ENCODE measurements around the gene AVL9.
"Not testable (repeated sequence)": the region's sequence is repeated elsewhere in the genome, so short reads cannot be mapped to it uniquely, and the experiment has no call there.

The AVL9 gene

GRCh38 chr7:32587411-32587948, 92.2 kb downstream of the AVL9 start:
- DNase-seq (ENCODE audit: low read depth in 2 of 2) = peak; percentile 66 to 71

GRCh38 chr7:32588657-32589056, 93.4 kb downstream of the AVL9 start:
- no peak for DNase-seq (ENCODE audit: low read depth in 2 of 2)

- no peak for DNase-seq (ENCODE audit: low read depth in 2 of 2)
Observed at GRCh38 chr7:32591938-32592337, 96.6 kb downstream of the AVL9 start.

GRCh38 chr7:32592701-32593100, 97.4 kb downstream of the AVL9 start:
- DNase-seq (ENCODE audit: low read depth in 2 of 2) = no peak

DNA sequence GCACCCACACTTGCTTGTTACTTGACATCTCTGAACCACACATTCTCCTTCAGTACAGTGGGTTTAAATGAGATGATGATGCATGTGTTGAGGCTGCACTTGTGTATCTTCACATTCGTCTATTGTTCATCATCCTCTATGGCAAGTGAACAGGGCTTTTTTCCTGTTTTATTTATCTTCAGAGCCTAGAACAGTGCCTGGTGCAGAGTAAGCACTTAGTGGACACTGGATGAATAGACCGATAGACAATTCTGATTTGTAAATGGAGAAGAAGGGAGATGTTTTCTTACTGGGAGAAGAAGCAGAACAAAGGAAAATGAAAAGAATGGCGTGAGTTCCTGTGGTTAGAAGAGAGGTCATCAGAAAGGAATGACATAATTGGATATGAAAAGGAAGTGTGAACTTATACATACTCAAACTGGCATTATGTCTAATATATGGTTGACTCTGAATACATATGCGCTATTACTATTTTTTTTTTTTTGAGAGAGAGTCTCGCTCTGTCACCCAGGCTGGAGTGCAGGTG, 99.7 kb downstream of the AVL9 start:
- DNase-seq (ENCODE audit: low read depth in 2 of 2) = no peak

DNA sequence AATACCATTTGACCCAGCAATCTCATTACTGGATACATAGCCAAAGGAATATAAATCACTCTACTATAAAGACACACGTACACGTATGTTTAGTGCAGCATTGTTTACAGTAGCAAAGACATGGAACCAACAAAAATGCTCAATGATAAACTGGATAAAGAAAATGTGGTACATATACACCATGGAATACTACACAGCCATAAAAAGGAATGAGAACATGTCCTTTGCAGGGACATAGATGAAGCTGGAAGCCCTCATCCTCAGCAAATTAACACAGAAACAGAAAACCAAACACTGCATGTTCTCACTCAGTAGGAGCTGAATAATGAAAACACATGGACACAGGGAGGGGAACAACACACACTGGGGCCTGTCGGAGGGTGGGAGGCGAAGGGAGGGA, 105.9 kb downstream of the AVL9 start:
- DNase-seq (ENCODE audit: low read depth in 2 of 2) = not testable (repeated sequence)

DNA sequence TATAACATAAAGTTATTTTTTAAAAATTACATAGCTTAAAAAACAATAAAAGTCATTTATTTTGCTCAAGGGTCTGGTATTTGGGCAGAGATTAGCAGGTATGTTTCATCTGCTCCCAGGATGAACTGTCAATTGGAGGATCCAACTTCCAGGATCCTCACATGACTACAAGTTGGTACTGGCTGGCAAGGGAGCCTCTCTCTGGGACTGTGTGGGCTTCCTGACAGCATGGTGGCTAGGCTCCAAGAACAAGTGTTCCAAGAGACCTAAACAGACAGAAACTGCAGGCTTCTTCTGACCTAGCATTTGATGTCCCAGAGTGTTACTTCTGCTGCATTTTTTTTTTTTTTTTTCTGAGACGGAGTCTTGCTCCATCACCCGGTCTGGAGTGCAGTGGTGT, 107.2 kb downstream of the AVL9 start:
- DNase-seq (ENCODE audit: low read depth in 2 of 2) = no peak

DNA sequence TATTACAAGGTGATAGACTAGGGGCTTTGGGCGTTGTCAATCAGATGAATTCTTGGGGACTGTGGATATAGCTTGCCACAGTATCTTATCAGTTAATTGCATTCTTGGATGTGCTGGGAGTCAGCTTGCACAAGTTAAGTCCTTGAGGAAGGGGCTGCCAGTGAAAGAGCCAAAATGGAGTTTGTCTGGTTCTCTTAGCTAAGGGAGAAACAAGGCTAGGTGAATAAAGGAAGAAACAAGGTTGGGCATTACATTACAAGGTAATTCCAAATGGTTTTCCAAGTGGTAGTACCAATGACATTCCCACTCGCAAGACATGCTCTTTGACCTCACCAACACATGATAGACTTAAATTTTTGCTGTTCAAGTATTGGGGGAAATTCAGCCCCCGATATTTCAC, 108.2 kb downstream of the AVL9 start:
- not testable (repeated sequence) for DNase-seq (ENCODE audit: low read depth in 2 of 2)

GRCh38 chr7:32604047-32604446, 108.8 kb downstream of the AVL9 start:
- DNase-seq (ENCODE audit: low read depth in 2 of 2) = not testable (repeated sequence)

GRCh38 chr7:32605032-32605431, 109.7 kb downstream of the AVL9 start:
- DNase-seq (ENCODE audit: low read depth in 2 of 2) = no peak

GRCh38 chr7:32609463-32609862, 114.2 kb downstream of the AVL9 start:
- no peak for DNase-seq (ENCODE audit: low read depth in 2 of 2)

GRCh38 chr7:32611201-32612099, 116.2 kb downstream of the AVL9 start:
- DNase-seq (ENCODE audit: low read depth in 2 of 2) = no peak

- no peak for DNase-seq (ENCODE audit: low read depth in 2 of 2)
Observed at GRCh38 chr7:32616625-32617024, 121.3 kb downstream of the AVL9 start.

GRCh38 chr7:32618470-32618869, 123.2 kb downstream of the AVL9 start:
- no peak for DNase-seq (ENCODE audit: low read depth in 2 of 2)

GRCh38 chr7:32618987-32619386, 123.7 kb downstream of the AVL9 start:
- no peak for DNase-seq (ENCODE audit: low read depth in 2 of 2)

GRCh38 chr7:32619416-32619815, 124.1 kb downstream of the AVL9 start:
- DNase-seq (ENCODE audit: low read depth in 2 of 2) = not testable (repeated sequence)

- no peak for DNase-seq (ENCODE audit: low read depth in 2 of 2)
Observed at GRCh38 chr7:32631021-32631420, 135.7 kb downstream of the AVL9 start.

DNA sequence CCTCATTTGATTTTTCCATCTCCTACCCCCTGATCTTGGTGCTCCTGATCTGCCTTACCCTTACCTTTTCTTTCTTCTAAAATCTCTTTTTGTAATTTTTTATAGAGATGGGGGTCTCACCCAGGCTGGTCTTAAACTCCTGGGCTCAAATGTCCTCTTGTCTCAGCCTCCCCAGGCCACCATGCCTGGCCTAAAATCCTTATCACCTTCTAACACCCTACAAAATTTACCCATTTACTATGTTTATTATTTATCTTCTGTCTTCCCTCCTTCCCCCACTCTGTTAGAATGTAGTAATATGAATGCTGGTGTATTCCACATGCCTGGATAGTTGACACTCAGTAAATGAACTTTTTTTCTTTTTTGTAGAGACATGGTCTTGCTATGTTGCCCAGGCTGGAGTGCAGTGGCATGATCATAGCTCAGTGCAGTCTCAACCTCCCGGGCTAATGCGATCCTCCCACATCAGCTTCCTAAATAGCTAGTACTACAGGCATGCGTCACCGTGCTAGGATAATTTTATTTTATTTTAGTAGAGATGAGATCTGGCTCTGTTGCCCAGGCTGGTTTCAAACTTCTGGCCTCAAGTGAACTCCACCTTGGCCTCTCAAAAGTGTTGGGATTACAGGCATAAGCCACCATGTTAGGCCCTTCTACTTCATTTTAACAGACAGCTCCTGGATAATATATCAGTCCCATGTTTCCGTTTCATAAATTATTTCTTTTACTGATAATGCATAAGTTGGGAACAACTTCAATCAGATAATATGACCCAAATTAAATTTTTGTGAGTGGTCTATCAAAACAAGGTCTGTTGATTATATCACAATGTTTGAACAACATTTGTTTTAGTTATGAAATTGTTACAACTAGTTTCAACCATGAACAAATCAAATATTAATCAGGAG, 136.6 kb downstream of the AVL9 start:
- not testable (repeated sequence) for DNase-seq (ENCODE audit: low read depth in 2 of 2)

- not testable (repeated sequence) for DNase-seq (ENCODE audit: low read depth in 2 of 2)
Observed at GRCh38 chr7:32633446-32633845, 138.2 kb downstream of the AVL9 start.

- DNase-seq (ENCODE audit: low read depth in 2 of 2) = not testable (repeated sequence)
Observed at GRCh38 chr7:32634798-32635393, 139.6 kb downstream of the AVL9 start.

DNA sequence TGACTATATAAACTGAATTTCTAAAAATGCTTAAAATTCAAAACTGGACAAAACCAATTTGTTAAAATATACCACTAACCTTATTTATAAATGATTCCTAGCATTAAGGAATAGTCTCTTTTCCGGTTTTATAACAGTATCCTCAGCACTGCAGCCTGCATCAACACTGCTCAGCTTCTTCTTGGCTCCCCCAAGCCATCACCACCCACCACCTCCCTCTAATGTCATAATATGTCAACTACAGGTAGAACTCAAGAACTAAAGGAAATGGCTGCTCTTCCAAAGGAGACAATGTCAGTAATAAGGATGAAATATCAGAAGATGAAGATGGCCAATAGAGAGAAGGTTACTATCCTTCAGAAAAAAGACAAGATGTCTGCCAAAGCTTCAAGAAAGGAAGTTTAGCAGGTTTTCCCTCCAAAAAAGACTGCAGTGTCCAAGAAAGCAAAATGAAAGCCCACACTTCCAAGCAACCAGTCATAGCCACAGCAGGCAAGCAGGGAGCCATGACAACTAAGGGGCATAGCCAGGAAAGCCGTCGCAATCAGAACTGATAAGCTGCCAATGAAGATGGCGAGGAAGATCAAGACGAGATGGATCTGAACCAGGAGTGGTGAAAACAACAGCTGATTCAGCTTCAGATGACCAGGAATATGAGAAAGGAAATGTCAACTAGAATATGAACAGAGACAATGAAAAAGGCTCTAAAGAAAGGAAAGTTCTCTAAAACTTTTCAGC, 141.6 kb downstream of the AVL9 start:
- not testable (repeated sequence) for DNase-seq (ENCODE audit: low read depth in 2 of 2)

Data from fibroblast of skin of left biceps (primary cell).